ENCODE measurements around the gene ST6GAL1.
"Not testable (repeated sequence)": the region's sequence is repeated elsewhere in the genome, so short reads cannot be mapped to it uniquely, and the experiment has no call there.

ST6GAL1 gene

DNA sequence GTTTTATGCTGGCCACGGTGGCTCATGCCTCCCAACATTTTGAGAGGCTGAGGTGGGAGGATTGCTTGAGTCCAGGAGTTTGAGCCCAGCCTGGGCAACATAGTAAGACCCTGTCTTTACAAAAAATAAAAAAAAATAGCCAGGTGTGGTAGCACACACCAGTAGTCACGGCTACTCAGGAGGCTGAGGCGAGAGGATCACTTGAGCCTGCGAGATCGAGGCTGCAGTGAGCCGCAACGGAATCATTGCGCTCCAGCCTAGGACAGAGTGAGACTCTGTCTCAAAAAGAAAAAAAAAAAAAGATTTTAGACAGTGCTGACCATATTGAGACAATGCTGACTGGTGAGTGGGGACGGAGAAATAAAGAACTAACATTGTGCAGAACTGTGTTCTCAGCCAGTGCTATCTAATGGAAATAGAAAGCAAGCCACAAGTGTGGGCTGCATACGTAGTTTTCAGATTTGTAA is 67.2 kb downstream of the ST6GAL1 start:
- DNase-seq, result no peak

DNA sequence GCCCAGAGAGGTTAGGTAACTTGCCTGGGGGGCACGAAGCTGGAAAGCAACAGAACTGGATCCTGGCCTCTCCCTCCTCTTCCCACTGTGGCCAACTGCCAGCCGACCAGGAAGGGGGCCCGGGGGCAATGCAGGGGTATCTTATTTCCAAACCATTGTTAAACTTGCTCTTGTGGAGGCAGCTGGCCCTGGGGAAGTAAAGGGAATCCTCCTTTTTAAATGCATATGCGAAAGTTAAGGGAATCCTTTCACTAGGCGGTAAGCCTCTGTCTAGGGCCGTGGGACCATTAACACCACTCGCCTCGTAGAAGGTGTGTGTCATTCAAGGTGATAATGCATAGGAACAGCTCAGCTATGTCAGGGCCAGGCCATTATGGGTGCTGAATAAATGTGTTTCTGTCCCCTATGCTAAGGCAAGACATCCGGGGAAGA is 68.6 kb downstream of the ST6GAL1 start:
- DNase-seq, result no peak

DNA sequence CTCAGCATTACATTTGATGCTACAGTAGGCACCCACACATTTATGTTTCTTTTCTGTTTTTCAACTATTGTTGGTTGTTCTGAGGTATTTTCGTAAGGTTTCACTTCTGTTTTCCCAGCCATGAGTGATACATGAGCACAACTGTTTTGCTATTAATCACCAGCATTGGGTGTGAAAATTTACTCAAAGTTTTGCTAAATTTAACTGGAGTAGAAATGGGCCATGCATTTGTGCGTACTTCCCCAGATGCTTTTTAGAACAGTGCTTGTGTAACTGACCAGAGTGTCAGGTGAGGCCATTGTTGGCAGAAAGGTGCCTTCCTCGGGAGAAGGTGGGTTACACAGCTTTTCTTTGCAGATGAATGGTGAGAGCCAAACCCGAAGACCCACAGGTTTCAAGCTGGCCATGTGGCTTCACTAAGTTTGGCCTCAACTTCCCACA is 70.4 kb downstream of the ST6GAL1 start:
- DNase-seq, result no peak

DNA sequence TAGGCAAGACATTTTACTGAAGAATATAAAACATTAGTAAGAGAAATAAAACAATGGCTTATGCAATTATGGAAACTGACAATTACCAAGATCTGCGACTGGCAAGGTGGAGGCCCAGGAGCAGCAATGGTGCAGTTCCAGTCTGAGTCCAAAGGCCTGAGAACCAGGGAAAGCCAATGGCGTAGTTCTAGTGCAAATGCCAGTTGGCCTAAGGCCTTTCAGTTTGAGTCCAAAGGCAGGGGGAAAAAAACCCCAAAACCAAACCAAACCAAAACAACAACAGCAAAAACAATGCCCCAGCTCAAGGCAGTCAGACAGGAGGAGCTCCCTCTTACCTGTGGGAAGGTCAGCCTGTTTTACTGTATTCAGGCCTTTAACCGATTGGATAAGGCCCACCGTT is 72.6 kb downstream of the ST6GAL1 start:
- no peak for DNase-seq

DNA sequence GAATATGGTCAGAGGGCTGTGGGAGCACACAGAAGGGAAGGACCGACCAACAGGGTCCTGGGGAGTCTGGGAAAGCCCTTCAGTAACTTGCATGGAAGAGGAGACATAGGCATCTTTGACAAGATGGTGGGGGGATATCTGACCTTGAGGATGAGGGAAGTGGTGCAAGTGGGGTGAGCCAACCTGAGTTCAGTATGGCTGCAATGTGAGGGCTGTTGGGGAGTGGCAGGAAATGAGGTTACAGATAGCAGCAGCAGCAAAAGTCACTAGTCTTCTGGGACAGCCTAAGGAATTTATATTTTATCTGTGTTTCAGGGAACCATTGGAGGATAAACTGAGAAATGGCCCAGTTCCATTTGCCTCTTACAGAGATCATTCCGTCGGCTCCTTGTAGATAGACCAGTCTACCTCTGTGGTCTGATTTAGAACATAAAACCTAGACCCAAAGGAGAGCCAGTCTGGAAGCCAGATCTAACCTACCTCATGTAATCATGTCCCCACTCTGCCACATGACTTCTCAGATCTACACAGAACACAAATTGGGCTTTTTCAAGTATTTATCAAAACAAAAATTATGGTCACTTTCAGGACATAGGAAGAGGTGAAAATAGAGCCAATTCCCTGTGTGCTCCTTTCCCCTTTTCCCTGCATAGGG is 75.6 kb downstream of the ST6GAL1 start:
- no peak for DNase-seq

DNA sequence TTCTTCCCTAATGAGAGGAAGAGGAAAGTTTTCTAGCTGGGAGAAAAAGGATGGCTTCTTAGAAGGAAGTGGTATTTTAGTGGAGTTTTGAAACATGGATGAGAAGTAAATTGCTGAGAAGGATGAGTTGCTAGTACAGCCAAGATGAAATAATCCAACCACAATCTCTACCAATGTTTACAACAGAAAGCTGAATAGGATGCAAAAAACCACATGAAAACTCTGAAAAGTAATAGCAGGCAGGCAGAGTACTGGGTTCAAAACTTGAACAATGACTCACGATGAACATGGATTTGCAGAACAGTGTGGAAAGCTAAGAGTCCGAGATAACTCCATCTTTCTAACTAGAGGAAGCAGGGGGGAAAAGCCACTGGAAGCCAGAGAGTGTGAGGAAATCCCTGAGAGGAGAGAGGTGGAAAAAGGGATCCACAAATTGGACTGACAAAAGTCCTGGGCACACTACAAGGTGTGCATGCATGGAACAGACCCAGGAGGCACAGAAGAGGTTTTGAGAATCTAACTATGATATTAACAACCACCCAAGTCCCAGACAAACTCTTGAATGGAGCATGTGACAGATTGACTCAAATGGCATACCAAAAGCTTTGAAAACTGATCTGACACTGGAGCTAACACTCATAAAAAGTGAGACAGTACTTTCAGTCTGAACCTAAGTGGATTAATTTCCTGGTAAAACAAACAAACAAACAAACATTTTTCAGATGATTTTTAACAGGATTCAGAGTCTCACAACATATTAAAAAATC is 76.7 kb downstream of the ST6GAL1 start:
- no peak for DNase-seq

DNA sequence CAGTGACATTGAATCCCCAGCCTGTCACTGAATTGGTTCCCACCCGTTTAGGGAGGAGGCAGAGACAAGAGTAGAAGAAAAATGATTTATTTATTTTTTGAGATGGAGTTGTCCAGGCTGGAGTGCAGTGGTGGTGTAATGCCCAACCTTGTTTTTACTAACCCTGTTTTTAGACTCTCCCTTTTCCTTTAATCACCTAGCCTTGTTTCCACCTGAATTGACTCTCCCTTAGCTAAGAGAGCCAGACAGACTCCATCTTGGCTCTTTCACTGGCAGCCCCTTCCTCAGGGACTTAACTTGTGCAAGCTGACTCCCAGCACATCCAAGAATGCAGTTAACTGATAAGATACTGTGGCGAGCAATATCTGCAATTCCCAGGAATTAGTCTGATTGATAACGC is 80.1 kb downstream of the ST6GAL1 start:
- not testable (repeated sequence) for DNase-seq

DNA sequence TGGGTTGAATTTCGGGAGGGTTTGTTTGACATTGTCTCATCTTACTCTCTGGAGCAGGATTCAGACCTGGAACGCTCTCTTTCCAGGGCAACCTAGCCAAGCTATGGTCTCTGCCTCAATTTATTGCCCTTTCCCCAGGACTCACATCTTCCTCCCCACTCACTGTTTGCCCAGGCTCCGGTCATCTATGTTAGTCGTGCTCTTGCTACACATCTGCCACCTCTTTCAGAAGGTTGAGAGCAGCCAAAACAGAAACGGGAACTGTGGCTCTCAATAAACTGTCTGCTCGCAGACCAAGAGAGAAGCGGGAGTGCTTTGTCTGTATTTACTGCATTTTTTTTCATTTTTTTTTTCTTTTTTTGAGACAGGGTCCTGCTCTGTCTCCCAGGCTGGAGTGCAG is 81.6 kb downstream of the ST6GAL1 start:
- no peak for DNase-seq

DNA sequence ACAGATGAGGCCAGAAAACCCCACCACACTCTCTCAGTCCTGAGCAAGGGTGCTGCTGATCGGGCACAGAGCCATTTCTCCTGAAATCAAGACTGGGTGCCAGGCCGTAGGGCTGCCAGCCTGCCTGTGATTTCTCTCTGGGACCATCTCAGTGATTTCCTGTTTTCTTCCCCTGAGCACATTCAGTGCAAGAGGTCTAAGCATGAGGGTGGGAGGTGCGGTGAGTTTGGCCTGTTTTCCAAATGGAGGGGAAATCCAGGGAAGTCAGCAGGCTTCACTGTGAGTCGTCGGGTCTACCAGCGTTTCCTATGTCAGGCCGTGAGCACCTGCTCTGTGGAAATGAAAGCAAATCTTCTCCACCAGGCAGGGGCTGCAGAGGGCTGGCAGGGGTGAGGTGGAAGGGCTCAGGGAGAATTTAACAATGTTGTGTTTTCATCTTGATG is 82.3 kb downstream of the ST6GAL1 start:
- no peak for DNase-seq

DNA sequence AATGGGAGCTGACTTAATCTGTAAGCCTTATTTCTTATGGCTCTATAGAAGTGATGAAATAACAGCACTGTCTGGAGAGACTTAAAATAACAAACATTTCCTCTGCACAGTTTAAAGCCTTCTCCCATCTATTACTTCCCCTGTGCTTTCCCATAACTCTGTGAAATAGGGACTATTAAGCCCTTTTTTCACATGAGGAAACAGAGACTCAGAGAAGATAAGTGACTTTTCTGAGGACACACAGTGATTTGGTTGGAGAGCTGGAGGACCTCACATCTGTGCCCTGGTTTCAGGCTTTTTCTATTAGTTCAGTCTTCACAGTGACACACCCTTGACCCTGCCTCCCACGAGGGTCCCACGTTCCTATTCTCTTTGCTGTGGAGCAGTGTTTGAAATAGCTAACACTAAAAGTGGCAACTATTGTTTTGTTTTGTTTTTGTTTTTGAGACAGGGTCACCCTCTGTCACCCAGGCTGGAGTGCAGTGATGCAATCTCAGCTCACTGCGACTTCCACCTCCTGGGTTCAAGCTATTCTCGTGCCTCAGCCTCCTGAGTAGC is 82.9 kb downstream of the ST6GAL1 start:
- DNase-seq, result no peak

DNA sequence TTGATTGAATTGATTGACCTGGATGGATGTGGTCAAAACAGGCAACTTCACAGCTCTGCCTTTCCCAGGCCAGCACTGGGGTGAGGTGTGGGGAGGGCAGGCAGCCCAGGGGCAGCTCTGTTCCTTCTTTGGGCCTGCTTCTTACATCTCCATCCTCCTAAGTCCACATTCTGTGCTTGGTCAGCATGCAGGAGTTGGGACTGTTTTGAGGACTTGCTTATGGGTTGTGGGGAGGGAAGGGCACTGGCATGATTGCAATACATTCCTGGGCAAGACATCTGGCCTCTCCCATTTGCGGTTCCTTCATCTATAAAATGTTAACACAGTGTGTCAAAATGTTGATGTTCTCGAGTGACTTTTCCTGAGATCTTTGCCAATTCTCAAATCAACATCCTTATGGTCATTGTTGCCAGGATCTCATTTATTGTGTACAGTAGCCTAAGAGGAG is 84.1 kb downstream of the ST6GAL1 start:
- DNase-seq, result no peak

DNA sequence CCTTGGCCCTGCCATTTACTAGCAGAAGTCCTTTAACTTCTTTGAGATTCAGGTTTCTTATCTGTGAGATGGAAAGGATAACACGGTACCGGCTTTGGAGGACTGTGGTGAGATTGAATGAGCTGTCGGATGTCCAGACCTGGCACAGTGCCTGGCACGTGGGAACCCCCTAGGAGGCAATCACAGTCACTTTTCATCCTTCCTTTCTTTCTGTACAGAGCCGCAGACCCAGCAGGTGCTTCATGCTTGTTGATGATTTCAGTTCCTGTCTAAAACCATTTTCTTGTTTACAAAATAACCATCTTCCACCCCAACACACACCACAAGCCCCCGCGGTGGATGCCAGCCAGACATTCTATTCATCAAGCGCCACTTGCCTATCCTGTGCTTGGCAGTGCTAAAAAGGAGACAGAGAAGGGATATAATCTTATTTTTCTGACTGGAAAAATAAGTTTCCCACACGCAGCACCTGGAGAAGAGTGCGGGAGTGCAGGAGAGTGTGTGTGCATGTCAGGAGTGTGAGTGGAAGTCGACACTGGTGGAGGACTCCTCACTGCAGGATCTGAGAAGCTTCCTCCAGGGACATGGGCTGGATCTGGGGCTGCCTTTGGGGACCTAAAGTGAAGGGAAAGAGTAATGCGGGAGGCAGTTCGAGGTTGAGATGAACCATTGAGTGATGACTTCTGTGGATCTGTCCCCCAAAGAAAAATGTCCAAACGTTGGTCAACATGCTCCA is 85.7 kb downstream of the ST6GAL1 start:
- no peak for DNase-seq

DNA sequence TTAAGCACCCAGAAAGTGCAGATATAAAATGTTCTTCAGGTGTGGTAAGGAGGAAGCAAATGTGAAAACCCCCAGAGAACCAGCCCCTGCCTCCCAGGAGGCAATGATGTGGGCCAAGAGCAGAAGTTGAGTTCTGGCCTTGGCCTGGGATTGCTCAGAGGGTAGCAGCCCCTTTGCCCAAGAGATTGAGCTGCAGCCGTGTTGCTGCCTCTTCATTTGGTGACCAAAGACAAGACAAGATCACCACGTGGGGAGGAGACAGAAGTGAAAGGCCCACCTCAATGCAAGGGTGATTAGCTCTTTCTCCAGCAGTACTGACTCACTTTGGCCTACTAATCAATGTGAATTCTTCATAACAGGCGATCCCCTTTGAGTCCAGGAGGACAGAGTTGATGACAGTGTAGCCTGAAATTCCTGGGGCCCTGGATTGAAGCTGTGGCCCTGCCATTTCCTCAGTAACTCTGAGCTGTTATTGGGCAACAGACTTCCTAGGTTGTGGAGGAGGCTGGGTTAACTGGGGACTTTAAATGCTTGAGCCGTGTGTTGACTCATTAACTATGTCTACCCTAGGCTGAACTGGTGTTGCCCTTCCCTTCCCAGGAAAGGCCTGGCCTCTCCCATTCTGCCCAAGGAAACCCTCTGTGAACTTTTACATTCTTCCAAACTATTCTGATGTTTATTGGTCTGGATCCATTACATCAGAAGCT is 86.5 kb downstream of the ST6GAL1 start:
- no peak for DNase-seq

DNA sequence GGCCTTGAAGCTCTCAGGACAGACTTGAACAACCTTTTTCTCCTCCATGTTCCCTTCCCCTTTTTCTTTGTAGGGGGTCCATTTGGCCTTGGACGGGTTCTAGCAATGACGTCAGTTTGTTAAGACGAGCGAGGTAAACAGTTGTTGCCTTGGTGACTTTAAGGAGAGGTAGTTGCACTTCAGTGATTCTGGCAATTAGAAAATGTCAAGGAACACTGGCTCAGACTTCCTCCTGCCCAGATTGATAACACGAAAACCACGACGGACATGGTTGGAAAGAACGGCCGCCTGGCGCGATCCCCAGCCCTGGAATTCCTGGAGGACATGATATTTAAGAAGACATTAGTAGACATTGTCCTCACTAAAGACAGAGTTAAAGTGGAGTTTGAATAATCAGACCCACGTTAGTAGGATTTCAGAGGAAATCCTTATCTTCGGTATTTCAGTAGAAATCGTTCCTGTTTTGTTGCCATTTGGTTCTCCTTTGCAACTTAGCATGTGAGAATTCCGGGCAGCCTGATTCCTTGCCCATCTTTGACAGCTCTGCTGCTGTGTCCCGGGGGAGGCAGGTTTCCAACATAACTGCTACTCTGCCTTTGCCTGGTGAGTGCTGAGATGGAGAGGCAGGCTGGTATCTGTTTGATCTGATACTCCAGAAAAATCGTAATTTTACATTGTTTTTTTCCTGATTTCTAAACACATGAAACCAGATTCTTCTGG is 87.3 kb downstream of the ST6GAL1 start:
- no peak for DNase-seq

DNA sequence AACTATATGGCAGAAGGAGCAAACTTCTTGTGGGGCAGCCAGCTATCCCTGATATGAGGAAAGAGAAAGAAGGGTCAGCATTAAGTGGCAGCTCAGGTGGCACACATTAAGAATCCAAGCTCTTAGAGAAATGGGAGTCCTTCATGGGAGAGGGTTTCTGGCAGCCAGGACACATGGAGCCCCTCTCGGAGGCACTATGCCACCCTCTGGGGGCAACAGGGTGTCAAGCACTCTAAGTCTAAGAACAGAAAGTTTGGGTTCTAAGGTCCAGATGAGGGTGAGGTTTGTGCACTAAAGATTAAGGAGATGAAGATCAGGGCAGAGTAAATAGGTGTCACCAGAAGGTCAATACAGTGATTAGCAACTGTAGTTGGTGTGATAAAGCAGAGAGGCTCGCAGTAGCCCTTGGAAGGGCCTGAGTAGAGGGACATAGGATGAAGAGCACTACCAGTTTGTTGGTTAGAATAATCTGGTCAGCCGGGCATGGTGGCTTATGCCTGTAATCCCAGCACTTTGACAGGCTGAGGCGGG is 89.3 kb downstream of the ST6GAL1 start:
- DNase-seq, result no peak

DNA sequence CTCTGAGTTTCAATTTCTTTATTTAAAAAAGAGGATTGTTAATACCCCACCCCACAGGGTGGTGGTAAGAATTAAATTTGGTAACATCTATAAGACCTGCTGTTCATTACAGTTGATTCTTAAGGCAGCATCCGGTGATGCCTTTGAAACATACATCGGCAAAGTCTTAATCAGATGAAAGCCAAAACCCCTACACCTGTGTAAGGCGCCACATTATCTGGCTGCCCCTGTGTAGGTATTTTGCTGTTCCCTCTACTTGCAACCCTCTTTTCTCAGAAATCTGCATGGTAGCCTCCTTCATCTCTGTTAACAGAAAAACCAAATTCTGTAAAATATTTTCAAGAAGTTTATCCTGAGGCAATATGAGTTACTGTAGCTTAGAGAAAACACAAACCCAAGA is 90.0 kb downstream of the ST6GAL1 start:
- DNase-seq, result no peak

DNA sequence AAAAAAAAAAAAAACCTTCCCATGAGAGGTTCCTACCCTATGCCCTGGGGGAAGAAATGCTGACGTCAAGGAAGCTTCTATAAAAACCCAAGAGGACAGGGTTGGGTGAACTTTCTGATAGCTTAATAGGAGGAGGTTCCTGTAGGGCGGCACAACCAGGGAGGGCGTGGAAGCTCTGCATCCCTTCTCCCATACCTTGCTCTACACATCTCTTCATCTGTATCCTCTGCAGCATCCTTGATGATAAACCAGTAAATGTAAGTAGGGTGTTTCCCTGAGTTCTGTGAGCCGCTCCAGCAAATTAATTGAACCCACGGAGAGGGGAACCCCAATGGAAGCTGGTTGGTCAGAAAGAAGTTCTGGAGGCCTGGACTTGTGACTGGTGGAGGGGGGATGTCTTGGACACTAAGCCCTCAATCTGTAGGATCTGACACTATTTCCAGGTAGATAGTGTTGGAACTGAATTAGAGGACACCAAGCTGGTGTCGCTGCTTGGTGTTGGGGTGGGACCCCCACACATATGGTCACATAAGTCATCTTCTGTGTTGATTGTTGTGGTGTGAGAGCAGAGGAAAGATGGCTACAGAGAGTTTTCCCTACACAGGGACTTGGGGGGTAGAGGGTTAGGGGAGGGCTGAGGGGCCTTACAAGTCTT is 91.5 kb downstream of the ST6GAL1 start:
- DNase-seq, result no peak

DNA sequence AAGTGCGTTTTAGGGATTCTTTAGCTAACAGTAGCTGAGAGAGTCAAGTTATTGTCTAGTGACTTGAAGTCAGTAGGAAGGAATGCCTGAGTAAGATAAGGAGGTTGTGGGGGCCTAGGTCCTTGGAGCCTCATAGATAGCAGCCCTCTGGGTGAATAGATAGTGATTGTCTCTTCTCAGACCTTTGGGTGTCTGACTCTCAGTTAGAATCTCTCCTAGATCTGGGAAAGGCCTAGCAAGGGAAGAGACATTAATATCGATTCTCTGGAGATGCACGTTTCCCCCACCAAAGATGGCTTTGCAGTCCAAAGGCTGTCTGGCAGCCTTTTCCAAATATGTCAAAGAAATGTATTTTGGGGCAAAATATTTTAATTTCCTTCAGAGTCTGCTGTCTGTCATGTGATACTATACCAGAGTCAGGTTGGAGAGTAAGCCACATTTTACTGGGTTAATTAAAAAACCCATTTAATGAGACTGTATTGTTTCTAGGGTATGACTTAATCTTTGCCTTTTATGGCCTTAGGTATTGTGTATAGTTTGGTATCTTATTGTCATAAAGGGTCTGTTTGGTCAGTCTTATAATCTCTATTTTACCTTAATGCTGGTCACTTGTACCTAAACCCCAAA is 92.2 kb downstream of the ST6GAL1 start:
- DNase-seq, result no peak

DNA sequence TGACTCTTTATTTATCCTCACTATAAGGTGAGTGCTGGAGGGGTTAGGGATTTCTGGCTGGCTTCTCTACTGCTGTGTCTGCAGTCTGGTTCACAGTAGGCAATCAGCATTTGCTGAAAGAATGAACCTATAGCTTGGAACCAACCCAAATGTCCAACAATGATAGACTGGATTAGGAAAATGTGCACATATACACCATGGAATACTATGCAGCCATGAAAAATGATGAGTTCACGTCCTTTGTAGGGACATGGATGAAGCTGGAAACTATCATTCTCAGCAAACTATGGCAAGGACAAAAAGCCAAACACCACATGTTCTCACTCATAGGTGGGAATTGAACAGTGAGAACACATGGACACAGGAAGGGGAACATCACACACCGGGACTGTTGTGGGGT is 93.0 kb downstream of the ST6GAL1 start:
- not testable (repeated sequence) for DNase-seq

DNA sequence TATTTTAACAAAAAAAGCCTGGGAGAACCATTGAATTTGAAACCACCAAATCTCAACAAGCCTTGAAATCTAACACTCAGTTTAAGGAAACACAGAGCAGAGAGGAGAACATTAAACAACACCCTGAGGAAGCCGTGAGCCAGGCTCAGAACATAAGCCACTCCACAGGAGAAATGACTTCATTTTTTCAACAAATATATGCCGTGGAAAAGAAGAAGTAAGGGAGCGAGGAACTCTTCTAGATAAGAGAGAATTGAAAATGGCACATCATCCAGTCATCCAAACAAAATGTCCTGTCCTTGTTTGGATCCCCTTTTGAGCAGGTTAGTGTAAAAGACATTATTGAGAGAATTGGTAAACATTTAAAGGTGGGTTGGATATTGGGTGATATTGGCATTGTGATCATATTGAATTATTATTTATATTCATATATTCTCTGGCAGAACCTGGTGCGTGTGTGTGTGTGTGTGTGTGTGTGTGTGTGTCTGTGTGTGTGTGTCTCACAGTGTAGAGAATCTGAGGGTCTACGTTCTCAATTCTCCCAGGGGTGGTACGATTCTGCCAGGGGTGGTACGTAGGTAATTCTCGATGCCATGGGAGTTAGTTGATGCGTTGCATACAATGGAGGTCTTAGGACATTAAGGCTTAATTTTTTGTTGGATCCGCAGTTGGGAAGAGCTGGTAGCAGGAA is 94.4 kb downstream of the ST6GAL1 start:
- no peak for DNase-seq
